HG03097 (cell line): ENCODE measurements around the gene RDH13.

Experiments
- ATAC-seq: cut with Tn5 transposase; IDR thresholded peaks from one replicate; pipeline ENCODE4 v1.9.1; 2021; ENCODE audit not compliant: unreplicated experiment, low FRiP score

The RDH13 gene

DNA sequence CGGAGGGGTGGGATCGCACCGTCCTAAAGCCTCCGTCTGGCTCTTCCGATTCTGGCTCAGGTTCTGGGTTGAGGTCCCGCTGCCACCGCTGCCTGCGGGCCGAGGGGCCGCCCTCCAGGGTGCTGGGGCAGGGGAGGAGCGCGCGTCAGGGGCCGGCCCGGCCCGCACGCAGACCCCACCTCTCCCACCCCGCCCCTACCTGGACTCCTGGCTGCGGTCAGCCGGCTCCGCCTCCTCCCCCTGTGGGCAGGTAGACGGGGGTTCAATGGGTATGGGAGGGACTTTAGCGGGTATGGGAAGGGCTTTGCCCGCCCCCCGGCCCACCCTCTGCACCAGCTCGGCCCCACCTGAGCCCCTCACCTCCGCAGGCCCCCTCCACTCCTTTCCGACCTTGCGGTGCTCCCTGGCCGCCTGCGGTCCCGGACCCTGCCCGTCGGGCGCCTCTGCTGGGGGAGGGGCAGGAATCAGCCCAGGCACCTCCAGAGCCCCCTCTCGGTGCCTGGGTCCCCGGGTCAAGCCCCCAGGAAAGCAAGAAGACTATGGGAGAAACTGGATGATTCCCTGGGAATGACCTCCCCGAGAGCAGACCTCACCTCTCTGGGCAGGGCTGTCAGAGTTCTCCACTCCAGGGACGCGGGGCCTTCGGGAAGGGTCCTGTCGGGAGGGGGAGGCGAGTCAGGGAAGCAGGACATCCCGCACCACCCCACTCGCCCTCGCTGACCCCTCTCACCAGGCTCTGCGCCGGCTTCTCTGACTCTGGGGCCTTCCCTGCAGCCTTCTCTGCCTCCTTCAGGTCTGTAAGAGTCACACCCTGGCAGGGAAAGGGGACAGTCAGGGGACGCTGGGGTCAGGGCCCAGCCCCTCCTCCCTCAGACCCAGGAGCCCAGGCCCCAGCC is 29.7 kb upstream of the RDH13 start:
- ATAC-seq = no peak

DNA sequence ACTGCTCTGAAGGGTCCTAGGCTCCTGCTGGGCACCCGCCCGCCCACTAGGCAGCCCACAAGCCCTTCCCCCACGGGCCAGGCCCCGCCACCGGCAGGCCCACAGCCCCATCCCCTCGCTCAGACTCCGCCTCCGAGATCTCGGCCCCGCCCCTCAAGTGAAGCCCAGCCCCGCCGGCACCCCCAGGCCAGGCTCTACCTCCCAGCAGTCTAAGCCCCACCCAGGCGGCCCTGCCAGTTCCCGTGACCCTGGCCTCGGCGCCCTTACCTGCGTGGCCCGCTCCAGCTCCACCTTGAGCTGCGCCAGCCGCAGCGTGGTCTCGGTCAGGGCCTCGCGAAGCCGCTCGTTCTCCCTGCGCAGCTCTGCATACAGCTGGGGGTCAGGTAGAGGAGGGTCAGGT is 29.0 kb upstream of the RDH13 start:
- no peak for ATAC-seq

DNA sequence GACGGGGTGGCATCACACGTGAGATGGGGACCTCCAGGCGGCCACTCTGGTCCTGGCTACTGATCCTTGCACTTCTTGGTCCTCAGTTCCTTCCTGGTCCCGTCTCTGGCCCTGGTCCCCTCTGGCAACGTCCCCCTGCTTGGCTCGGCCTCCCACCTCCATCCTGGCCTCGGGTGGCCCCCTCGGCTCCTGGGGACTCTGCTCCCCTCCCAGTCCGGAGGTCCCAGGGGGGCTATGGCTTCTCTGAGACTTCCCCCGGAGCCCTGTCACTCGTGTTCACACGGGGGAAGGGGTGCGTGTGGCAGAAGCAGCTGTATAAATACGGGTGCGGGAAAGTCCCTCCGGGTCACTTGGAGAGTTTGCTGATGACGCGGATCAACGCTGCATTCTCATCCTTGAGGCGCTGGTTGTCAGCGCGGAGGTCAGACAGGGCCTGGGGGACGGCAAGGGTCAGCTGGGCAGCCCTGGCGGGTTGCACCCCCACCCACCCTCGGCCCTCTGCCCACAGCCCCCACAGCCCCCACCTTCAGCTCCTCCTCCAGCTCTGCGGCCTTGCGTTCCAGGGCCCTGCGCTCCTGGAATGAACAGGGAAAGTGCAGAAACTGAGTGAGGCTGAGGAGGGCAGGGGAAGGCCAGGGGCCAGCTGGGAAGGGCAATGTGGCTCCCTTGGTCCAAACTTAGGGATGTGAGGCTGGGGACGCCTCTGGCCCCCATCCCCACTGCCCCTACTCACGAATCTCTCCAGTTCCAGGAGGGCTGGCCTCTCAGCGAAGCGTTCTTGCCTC is 28.4 kb upstream of the RDH13 start:
- ATAC-seq = no peak

DNA sequence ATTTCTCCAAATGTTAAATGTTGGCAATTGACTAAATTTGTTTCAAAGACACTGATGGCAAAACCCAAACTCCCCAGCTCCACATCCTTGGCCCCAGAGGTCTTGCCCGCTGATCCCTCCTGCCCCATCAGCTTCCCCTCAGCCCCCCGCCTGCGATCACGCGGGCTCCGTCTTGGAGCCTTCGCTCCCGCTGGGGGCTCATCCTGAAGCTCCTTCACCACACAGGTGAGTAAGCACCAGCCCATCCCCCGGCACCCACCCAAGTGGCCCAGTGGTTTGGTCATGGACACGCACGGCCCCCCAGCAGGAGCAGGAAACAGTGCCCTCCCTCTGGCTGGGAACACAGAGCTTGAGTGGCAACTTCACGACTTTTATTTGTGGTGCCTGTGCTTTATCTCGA is 27.6 kb upstream of the RDH13 start:
- ATAC-seq = no peak

DNA sequence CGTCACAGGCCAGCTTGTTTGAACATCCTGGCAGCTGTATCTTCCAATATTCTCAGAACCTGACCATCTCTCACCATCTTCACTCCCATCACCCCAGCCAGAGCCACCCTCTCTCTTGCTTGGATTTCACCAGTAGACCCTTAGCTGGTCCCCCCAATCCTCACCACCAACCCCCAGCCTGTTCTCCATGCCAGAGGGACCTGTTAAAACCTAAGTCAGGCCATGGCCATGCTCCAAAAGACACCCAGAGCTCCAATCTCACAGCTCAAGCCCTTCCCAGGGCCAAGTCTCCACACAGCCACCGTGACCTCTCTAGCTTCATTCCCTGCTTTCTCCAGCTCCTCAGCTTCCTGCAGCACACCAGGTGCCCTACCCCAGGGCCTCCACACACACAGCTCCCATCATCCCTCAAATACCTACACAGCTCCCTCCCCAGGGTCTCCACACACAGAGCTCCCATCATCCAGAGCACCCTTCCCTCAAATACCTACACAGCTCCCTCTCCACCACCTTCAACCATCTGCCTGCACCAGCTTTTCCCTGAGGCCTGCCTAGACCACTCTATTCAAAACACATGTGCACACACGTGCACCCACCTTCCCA is 26.5 kb upstream of the RDH13 start:
- no peak for ATAC-seq

DNA sequence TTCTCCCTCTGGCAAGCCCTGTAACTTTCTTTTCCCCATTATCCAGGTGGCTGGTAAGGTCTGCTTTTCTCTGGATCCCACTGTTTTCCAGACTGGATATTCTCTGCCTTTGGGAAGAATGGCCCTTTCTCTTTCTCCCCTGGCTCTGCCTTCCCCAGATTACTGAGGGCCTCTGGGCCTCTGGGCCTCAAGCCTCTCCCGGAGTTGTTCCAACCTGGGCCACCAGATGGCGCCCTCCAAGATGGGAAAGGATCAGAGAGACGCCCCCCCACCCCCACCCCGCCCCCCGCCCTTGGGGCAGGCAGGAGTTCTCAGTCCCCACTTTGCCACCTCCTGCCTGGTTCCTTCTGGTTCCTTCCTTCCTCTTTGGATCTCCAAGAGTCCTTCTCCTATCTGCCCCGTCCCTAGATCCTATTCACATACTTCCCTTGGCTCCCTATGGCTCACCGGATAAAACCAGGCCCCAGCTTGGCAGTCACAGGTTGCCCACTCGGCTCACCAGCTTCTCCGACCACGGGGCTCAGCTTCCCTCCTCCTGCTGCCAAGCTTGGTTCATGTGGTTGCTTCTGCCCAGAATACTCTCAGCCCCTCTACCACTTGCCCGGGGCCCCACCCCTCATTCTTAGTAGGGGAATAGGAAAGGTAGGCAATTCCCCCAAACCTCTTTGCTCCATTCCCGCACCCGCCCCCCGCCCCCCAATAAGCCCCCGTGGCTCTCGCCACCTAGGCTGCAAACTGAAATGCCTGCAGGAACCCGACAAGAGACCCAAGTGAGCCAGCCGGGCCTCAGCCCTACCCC is 25.8 kb upstream of the RDH13 start:
- no peak for ATAC-seq

DNA sequence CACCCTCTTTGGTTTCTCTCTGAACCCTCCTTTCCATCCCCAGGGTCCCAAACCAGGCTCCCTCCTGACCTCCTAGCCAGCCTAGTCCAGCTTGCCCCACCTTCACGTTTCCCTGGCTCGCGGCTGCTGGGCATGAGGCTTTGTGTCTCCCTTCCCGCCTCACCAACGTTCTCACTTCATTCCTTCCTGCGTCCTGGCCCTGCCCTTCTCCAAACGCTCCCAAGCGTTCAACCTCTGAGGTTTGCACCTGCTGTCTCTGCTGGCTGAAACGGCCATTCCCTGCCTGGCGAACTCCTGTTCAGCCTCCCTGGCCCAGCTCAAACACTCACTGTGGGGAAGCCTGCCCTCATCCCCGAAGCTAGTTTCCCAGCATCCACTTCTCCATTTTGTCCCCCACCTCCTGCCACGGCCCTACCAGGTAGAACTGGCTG is 25.1 kb upstream of the RDH13 start:
- ATAC-seq = no peak

DNA sequence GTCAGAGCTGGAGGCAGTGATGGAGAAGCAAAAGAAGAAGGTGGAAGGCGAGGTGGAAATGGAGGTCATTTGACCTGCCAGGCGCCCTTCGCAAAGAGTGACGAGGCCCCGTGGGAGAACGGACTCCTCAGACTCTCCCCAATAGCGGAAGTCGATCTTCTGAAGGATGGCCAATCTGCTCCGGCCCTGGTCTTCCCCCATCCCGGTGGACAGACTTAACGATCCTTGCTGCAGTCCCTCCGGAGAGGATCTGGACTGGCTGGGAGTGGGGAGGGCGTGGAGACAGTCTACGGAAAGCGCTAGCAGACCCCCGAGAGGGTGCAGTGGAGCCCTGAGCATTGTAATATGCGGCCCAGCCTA is 24.6 kb upstream of the RDH13 start:
- ATAC-seq = no peak

DNA sequence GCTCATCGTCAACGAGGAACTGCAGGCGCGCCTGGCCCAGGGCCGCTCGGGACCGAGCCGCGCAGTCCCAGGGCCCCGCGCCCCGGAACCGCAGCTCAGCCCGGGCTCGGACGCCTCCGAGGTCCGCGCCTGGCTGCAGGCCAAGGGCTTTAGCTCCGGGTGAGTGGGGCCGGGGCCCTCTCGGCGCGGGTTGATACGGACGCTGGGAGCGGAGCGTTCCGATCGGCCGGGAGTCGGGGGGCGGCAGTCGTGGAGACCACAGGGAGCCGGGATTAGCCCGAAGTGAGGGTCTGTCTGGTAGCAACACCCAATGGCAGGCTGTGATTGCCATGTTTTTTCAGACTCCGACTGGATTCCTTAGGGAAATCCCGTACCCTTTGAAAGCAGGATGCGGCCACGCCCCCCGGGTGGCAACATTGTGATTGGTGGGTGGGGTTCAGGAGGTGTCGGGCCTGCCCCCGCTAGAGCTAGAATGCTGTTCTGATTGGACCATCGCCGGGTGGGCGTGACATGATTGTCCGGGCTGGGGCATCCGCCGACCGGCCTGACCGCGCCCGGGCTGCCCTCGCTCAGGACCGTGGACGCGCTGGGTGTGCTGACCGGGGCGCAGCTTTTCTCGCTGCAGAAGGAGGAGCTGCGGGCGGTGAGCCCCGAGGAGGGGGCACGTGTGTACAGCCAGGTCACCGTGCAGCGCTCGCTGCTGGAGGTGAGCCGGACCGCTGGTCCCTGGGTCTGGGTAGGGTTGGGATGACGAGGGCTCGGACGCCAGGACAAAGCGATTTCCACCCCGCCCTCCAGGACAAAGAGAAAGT is 24.0 kb upstream of the RDH13 start:
- ATAC-seq = no peak

DNA sequence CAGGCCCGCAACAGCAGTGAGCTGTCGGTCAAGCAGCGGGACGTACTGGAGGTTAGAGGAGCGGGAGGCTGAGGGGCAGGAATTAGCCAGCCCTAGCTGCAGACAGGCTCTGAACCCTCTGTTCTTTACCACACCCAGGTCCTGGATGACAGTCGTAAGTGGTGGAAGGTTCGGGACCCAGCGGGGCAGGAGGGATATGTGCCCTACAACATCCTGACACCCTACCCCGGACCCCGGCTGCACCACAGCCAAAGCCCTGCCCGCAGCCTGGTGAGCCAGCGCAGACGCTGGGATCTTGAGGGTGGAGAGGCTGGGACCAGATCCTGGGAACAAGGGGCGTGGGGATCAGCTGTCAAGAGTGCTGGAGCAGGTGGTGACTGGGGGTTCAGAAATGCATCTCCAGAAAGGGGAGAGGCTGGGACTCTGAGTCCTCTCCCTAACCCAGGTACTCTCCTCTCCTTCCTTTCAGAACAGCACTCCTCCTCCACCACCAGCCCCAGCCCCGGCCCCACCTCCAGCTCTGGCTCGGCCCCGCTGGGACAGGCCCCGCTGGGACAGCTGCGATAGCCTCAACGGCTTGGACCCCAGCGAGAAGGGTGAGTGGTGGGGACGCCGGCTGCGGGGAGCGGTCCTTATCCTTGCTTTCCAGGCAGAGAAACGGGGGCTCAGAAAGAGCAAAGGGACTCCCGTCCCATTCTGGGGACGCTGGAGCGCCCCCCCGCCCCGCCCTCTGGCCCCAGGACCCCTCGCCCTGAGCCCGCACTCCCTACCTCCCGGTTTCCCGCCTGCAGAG is 23.2 kb upstream of the RDH13 start:
- ATAC-seq = no peak

DNA sequence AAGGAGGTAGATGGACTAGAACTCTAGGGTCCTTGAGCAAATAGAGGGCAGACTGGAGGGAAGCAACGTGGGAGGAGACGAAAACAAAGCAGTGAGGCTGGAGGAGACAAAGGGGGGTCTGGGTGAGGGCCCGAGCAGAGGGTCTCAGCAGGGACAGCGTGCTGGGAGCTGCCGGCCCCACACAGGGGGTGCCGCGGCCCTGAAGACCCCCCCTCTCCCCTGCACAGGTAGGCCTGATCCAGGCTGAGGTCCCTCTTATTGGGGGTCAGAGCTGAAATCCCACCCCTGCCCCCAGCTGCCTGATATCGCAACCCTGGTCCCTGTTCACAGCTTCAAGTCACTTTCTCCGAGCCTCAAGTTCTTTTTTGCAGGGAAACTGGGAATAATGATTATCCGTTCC is 21.5 kb upstream of the RDH13 start:
- ATAC-seq = no peak

DNA sequence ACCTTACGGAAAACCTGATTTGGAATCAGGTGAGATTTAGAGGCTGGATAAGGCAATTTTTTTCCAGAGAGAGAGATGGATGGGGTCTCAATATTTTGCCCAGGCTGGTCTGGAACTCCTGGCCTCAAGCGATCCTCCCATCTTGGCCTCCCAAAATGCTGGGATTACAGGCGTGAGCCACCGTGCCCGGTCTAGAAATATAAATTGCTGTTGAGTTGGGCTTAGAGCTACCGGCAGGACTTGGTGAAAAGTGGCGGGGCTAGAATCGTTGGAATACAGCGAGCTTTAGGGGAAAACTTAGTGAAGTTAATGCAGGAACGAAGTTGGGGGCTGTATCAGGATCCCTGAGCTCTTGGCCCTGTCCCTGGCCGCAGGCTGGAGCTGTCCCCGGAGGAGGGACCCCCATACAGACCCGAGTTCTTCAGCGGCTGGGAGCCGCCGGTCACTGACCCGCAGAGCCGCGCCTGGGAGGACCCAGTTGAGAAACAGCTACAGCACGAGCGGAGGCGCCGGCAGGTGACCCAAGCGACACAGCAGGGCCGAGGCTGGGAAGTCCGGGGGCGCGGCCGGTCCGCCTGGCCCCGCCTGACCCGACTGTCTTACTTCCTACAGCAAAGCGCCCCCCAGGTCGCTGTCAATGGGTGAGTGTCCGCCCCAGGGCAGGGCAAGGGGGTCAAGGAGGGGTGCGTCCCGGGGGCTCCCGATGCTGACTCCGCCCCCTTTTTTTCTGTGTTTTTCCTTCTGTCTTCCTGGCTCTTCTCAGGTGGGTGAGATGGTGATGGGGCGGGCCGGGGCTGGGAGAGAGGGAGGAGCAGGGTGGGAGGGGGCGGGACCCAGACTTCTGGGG is 20.3 kb upstream of the RDH13 start:
- no peak for ATAC-seq

DNA sequence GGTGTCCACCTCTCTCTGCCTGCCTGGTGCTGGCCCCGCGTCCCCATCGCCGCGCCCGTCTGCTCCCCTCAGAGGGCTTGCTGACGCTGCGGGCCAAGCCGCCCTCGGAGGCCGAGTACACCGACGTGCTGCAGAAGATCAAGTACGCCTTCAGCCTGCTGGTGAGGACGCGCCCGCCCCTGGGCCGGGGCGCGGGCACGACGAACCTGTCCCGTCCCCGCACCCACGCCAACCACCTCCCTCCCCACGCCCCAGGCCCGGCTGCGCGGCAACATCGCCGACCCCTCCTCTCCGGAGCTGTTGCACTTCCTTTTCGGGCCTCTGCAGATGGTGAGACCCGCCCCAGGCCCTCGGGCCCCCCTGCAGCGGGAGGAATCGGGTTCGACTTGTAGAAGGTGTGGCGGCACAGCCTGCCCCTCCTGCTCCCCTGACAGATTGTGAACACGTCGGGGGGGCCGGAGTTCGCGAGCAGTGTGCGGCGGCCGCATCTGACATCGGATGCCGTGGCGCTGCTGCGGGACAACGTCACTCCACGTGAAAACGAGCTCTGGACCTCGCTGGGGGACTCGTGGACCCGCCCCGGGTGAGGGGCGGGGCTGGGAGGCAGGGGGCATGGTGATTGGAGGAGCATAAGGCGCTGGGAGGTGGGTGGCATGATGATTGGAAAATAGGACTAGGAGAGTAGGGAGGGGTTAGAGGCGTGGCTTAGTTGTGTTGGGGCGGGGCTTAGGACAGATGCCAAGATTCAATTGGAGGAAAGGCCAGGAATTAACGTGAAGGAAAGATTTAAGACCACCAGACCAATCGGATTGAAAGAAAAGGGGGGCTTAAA is 19.3 kb upstream of the RDH13 start:
- no peak for ATAC-seq

DNA sequence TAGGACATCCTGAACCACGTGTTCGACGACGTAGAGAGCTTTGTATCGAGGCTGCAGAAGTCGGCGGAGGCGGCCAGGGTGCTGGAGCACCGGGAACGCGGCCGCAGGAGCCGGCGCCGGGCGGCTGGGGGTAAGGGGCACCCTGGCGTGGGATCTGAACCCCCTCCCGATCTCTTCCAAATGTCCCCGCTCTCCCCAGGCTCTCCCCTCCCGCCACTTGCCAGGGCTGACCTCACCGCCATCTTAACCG is 18.7 kb upstream of the RDH13 start:
- ATAC-seq = no peak

DNA sequence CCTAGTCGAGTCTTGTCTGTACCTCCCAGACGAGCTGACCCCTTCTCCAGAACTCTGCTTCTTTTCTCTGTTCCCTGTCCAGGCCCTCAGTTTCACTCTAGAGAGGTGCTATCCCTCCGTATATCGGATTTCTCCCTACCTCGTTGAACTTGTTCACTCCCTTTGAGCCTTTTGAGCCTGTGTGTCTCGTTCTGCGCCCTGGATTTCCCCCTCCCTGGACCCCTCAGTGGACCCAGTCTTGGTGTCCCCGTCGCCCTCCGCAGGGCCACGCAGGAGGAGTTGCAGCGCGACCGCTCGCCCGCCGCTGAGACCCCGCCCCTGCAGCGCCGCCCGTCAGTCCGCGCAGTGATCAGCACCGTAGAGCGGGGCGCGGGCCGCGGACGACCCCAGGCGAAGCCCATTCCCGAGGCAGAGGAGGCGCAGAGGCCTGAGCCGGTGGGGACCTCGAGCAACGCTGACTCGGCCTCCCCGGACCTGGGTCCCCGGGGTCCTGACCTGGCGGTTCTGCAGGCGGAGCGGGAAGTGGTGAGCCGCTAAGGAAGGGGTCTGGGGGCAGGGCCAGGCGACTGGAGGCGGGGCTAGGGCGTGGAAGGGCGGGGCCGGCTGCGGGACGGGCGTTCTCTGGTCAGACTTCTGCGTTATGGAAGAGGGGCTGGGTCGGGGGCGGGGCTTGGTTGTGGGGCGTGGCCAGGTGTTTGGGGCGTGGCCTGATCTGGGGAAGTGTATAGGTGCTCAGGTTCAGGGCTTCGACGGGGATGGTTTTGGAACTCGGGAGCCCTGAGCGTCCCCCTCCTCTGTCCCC is 18.2 kb upstream of the RDH13 start:
- peak; percentile 58 for ATAC-seq

DNA sequence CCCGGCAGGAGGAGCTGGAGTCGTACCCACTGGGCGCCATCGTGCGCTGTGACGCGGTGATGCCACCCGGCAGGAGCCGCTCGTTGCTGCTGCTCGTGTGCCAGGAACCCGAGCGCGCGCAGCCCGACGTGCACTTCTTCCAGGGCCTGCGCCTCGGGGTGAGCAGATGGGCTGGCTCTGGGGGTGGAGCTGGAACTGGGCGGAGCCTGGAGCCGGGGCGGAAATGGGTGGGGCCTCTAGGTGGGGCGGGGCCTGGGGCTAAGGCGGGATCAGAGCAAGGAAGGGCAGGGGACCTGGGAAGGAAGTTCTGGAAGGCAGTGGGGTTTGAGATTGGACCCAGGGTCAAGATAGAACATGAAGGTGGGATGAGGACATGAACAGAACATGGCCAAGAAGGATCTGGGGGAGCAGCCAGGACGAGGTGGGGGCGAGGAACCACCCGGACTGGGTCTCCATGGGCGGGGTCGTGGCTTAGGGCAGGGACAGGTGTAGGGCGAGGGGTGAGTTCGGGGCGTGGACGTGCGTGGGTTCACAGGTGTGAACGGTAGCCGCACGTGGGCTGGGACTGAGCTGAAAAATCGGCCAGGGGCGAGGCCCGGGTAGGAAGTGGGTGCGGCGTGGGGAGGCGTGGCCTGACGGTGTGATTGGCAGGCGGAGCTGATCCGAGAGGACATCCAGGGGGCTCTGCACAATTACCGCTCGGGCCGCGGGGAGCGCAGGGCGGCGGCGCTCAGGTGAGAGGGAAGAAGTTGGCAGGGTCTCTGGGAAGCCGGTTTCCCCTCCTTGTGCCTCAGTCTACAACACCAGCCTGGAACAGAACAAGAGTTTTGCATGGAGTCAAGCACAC is 17.4 kb upstream of the RDH13 start:
- ATAC-seq = no peak
